Hematopoietic multipotent progenitor cell treated with erythropoietin and hydrocortisone succinate and interleukin-3 and kit ligand, for 8 days (in vitro differentiated cells): ENCODE measurements around the gene ZNF57.
"Not testable (repeated sequence)": the region's sequence is repeated elsewhere in the genome, so short reads cannot be mapped to it uniquely, and the experiment has no call there.

Experiments used
- DNase-seq: peaks from one replicate; pipeline ENCODE4 v3.0.0-alpha.2; 2015

ZNF57 gene

DNA sequence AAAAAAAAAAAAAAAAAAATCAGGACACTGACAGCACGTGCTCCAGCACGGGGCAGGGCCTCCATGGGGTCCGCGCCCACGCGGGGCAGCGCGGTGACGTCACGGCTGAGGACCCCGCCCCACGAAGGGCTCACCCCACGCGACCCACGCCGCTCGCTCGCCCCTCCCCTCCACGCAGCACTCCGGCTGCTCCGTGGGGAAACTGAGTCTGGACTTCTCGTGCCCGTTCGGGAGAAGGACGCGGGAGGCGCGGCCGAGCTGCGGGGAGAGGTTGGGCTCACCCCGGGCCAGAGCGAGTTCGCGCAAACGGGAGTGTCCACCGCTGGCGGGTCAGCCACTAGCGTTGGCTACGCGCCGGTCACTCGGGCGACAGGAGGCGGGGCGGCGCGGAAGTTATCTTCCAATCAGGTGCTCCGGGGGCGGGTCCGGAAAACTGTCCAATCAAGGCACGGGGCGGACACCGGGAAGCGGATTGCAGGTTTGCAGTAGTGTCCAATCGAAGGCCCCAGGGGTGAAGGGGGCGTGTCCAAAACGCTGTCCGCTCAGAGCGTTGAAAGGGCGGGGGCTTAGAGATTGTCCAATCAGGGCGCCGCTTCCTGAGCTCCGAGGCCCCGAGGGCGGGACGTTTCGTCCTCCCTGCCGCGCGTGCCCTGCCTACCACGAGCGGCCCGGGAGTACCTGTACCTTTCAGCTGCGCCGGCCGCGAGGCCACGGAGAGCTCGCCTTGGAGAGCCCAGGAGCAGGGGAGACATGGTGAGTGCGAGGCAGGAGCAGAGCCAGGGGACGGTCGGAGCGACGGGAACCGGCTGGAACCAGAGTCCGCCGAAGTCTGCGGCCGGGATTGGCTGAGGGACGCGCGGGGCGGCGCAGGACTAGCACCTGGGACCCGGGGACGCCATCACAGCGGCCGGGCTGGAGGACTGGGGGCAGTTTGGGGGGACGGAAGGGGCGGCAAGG lies at the start of gene ZNF57:
Gene ZNF57 (plus strand): TSS at position 633 of the 957 bp plus-strand sequence. CDS start 118 bp downstream, at position 751.
- peak; percentile 98 for DNase-seq

DNA sequence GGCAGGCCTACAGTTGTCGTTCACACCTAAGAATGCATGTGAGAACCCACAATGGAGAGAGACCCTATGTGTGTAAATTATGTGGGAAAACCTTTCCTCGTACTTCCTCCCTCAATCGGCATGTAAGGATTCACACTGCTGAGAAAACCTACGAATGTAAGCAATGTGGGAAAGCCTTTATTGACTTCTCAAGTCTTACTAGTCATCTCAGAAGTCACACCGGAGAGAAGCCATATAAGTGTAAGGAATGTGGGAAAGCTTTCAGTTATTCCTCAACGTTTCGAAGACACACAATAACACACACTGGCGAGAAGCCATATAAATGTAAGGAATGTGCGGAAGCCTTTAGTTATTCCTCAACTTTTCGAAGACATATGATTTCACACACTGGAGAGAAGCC lies 48.1 kb upstream of the ZNF57 start:
- no peak for DNase-seq

DNA sequence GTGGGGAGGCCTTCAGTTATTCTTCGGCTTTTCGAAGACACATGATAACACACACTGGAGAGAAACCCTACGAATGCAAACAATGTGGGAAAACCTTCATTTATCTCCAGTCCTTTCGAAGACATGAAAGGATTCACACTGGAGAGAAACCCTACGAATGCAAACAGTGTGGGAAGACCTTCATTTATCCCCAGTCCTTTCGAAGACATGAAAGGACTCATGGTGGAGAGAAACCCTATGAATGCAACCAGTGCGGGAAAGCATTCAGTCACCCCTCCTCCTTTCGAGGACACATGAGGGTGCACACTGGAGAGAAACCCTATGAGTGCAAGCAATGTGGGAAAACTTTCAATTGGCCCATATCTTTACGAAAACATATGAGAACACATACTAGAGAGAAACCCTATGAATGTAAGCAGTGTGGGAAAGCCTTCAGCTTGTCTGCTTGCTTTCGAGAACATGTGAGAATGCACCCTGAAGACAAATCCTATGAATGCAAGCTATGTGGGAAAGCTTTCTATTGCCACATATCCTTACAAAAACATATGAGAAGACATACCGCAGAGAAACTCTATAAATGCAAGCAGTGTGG lies 47.6 kb upstream of the ZNF57 start:
- DNase-seq: no peak

- no peak for DNase-seq
Observed at GRCh38 chr19:2854849-2855248, 45.9 kb upstream of the ZNF57 start.

GRCh38 chr19:2856457-2857050 lies 44.2 kb upstream of the ZNF57 start:
- no peak for DNase-seq

DNA sequence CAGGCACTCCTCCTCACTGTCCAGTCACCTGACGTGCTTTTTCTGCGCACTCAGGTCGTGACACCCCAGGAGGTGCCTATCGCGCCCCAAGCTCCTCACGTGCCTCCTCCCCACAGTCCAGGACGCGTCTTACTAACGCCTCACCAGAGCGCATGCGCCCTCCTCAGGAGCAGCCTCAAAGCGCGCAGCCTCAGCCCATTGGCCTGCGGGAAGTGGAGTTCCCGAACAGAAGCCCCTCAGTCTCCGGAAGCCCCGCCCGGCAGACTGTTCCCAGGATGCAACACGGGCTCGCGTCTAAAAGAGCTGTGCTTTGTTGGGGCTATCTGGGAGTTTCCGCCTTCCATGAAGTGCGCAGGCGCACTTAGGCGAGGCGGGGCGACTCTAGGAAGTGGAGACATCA lies 41.9 kb upstream of the ZNF57 start:
- DNase-seq: no peak

GRCh38 chr19:2863816-2864215 lies 36.9 kb upstream of the ZNF57 start:
- no peak for DNase-seq

DNA sequence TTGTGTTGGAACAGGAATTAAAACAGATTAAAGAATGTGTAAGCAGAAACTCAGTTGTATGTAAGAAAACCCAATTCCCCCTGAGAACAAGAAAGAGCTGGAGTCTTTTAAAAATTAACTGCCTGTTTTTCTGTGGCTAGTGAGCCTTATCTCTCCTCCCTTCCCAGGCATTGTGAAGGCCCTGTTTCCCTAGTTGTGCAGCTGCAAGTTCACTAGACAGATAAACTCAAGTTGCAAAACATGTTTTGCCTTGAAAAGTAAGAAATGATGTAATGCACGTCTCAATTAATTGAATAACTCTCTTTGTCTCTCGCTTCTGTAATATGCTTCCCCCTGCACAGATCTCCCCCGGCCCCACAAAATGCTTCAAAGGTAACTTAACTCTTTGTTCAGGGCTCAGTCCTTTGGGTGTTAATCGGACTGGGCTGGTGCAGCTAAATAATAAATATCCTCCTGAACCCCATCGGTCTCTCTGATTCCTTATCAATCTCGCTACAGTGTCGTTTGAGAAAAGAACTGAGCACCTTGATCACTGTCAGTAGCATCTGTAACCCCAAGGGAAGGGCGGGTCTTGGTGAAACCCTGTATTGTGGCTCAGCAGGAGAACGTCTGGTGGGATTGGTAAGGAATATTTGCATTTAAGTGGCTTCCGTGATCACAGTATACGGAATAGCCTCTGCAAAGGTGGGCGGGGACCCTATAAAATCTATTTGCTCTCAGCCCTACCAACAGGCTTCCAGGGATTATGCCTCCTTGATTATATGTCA lies 35.2 kb upstream of the ZNF57 start:
- peak; percentile 78 for DNase-seq

DNA sequence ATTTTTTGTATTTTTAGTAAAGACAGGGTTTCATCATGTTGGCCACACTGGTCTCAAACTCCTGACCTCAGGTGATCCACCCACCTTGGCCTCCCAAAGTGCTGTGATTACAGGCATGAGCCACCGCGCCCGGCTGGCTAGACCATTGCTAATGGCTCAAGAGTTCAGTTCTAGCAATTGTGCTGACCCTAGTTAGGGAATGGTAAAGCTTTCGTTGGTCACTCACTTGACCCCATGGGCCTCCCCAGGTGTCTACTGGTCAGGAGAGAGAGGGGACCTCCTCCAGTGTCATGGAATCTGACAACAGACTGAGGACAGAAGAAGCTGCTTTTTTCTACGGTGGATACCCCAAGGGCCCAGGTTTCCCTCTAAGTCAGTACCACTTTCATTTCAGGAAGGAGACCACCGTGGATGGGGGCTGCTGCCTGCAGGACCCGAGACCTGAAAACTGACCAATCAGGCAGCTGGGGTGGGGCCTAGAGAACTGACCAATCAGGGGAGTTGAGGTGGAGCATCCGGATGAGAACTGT lies 34.2 kb upstream of the ZNF57 start:
- no peak for DNase-seq

DNA sequence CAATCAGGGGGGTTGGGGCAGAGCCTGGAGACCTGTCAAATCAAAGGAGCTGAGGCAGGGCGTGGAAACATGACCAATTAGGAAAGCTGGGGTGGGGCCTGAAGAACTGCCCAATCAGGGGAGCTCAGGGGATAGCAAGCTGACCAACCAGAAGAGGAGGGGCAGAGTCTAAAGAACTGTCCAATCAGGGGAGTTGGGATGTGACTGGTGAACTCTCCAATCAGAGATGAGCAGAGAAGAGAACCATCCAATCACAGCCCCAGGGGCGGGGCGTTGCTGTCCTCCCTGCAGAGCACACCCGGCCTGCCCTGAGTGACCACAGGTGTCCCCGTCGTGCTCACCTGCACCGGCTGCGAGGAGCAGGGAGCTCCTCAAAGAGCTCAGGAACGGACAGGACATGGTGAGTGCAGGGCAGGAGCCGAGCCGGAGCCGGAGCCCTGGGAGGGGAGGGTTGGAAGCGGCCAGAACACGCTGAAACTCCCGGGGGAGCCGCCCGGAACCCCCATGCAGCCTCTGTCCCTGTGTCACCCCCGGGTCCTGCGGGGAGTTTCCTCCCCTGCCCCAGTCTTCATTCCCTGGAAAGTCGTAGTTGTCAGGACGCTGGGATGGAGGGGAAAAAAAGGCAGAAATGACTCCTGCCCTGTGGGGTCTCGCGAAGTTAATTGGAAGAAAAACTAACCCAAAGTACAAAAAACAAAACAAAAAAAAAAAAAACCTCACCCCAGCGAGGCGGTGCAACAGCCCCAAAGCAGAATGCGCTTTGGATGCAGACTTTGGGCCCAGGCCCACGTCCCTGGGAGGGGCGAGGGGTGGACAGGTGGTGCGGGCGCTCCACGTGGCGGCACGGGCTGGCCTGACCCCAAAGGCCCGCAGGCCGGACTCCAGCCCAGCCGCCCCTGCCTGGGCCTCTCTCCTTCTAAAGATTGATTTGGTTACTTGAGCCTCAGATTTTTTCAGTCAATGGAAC lies 33.4 kb upstream of the ZNF57 start, which contains the start of gene ZNF556:
Gene ZNF556 (plus strand): TSS at position 311 of the 967 bp plus-strand sequence. CDS start 87 bp downstream, at position 398.
- no peak for DNase-seq

GRCh38 chr19:2869618-2870017 lies 31.1 kb upstream of the ZNF57 start:
- DNase-seq: no peak

GRCh38 chr19:2872175-2872574 lies 28.6 kb upstream of the ZNF57 start:
- DNase-seq: not testable (repeated sequence)

GRCh38 chr19:2877398-2878331 lies 23.1 kb upstream of the ZNF57 start:
- DNase-seq: no peak

DNA sequence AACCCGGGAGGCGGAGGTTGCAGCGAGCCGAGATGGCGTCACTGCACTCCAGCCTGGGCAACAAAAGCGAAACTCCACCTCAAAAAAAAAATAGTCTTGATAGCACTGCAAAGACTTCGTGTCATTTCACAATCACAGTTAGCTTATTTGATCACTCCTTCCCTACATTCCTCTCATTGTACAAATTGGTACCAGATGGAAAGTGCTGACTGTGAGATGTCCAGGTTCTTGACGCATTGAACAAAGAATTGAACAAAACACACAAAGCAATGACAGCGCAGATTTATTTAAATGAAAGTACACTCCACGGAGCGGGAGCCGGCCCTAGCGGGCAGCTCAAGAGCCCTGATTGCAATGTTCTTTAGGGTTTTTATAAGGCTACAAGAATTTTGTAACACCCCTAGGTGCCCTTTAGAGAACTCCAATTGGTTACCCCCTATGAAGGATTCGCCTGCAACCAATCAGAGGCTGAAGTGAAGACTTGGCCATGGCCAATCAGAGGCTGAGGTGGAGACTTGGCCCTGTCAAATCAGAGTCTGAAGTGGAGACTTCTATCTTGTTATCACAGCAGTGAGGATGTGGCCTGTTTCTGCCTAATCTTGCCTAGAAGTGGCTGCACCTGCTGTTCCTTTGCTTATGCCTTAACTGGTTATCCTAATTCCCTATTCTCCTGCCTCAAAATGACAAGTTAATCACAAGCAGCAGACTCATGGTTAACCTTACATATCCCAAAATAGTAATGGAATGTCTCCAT lies 16.9 kb upstream of the ZNF57 start:
- peak; percentile 11 for DNase-seq

DNA sequence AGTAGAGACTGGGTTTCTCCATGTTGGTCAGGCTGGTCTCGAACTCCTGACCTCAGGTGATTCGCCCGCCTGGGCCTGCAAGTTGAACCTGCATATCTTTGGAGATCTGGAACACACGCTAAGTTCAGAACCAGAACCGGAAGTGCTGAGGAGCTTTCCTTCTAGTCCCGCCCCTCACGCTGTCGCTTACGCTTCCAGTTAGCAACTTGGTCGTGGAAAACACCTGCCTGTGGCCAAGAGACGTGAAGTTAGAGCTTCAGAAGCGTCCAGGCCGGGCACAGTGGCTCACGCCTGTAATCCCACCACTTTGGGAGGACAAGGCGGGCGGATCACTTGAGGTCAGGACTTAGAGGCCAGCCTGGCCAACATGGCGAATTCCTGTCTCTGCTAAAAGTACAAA lies 15.0 kb upstream of the ZNF57 start:
- DNase-seq: no peak

DNA sequence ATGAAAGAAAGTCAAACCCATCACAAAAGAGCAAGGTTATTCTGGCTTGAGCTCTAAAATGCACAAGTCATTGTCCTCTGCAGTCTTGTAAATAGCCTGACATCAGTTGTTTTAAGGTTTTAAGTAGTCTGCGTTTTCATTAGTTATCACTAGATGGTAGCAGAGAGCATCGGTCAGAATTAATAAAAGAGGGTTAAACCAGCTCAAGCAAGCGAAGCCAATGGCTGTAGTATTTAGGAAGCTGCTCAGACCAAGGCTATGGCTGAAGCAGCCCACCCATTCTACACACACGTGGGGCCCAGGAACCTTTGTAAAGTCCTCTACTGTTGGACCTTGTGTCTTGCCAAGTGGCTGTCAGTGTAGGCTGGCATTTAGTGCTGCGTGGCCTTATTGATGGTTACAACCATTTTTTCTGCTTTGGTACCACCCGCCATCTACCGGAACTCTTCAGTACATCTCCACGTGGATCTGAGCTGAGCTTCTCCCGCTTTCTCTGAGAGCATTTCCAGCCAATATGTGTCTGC lies 13.3 kb upstream of the ZNF57 start:
- DNase-seq: peak; percentile 78

- DNase-seq: peak; percentile 64
Observed at GRCh38 chr19:2888731-2889224, 11.9 kb upstream of the ZNF57 start.

DNA sequence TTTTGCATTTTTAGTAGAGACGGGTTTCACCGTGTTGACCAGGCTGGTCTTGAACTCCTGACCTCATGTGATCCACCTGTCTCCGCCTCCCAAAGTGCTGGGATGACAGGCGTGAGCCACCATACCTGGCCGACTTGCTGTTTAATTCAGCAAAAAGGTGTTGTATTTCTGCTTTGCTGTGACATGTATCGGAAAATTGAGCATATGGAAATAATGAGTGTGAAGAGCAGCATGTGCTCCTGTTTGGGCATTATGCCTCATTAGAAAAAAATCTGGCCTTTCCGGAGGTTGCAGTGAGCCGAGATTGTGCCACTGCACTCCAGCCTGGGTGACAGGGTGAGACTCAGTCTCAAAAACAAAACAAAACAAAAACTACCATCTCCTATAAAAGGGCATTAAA lies 10.2 kb upstream of the ZNF57 start:
- DNase-seq: not testable (repeated sequence)

DNA sequence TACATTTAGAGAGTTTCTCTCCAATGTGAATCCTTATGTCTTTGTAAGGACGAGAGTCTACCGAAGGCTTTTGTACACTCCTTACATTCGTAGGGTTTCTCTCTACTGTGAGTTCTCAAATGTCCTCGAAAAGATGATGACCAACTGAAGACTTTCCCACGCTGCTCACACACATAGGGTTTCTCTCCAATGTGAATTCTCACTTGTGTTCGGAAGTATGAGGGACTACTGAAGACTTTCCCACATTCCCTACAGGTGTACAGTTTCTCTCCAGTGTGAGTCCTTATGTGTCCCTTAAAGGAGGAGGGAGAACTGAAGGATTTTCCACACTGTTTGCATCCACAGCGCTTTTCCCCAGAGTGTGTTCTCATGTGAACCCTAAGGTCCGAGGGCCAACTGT lies 4.0 kb upstream of the ZNF57 start:
- no peak for DNase-seq
